A549 treated with dexamethasone at 1 μM for 4 hours (cell line): ENCODE results near the gene OR52A1. TPM values are rescaled to one million over a fixed set of nuclear protein-coding genes. Genes with fewer than 3 reads are reported as not detected.

Experiments used
- total RNA-seq: library from RNA; stranded (reverse); fragments of 200-300 nt; extraction: Qiagen RNA extraction; gene quantifications from 5 replicates; pipeline ENCODE4 v1.2.3, GENCODE V29; 2022

Gene OR52A1
- not detected in 5 replicates for total RNA-seq

DNA sequence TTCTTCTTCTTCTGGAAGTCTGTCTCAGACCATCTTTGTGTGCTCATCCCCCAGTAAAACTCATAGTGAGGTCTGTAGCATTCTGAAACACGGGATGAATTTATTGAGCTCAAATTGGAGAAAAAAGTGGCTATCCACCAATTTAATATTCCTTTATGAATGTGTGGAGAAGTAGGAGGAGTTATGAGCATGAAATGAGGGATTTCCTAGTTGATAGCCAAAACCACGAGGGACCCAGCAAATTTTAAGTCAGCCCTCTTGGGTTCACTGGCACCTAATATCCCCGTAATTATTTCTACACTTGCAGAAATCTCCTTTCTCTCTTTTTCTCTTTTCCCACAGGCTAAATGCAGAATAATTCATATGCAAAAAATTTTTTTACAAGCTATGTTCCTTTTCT lies at the start of gene OR52A1:
OR52A1 (minus strand) TSS at position 101 of the 400 bp plus-strand sequence. CDS start 2,388 bp downstream, outside the sequence.

DNA sequence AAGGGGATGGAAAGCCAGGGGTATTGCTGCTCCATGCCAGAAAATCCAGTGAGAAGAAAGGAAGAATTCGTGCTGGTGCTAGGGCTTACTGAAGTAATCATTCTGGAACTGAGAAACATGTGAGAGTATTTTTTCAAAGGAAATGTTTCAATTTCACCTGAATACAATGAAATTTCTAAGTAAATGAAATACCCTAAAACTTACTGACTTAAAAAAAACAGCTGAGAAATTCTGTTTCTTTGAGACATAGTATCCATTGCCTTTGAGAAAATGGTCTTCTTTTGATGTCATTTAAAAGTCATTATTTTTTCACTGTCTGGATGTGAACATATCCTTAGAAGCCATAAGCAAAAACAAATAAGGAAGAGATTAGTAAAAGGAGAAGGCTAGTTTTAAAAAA lies 46.0 kb upstream of the OR52A1 start, which contains the start of gene OR51V1:
OR51V1 (minus strand) TSS at position 101 of the 400 bp plus-strand sequence; CDS start at position 101, 0 bp downstream.

DNA sequence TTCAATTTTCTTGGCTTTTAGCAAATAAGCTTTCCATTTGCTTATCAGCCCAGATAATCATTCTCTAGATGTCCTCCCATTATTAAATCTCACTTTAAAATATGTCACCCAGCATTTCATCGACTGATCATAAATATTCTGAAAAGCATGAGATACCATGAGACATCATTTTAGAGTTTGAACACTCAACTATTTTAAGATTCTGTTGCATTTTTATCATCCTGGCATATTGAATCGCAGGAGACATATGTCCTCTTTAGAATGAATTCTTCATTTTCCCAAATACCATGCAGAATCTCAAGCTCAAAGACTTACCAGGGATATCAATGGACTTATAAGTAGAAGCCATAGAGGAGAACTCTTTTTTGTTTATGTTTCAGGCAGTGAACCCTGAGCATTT lies 16.6 kb downstream of the OR52A1 start, which contains the start of gene OR52A5:
OR52A5 (minus strand) TSS at position 361 of the 400 bp plus-strand sequence. CDS start 5,714 bp downstream, outside the sequence.

Other genes with a start within 250 kb of the OR52A1 start
- gene OR51G2, start 235.4 kb downstream of the OR52A1 start, total RNA-seq, result not detected in 5 replicates
- not detected in 5 replicates for gene OR51G1, start 230.4 kb downstream of the OR52A1 start, total RNA-seq
- gene OR51A4, start 207.2 kb downstream of the OR52A1 start, total RNA-seq, result not detected in 5 replicates
- not detected in 5 replicates for gene OR51A2, start 199.0 kb downstream of the OR52A1 start, total RNA-seq
- not detected in 5 replicates for gene OR51L1, start 159.9 kb downstream of the OR52A1 start, total RNA-seq
- not detected in 5 replicates for gene OR52J3, start 108.2 kb downstream of the OR52A1 start, total RNA-seq
- not detected in 5 replicates for gene OR52E2, start 95.1 kb downstream of the OR52A1 start, total RNA-seq
- gene OR52E1, start 85.2 kb downstream of the OR52A1 start, total RNA-seq, result not detected in 5 replicates
- not detected in 5 replicates for gene OR52A5, start 16.4 kb downstream of the OR52A1 start, total RNA-seq
- not detected in 5 replicates for gene OR51V1, start 45.9 kb upstream of the OR52A1 start, total RNA-seq
- gene HBB, start 72.3 kb upstream of the OR52A1 start, total RNA-seq, result not detected in 5 replicates
- not detected in 5 replicates for gene HBD, start 79.7 kb upstream of the OR52A1 start, total RNA-seq
- gene HBG1, start 95.1 kb upstream of the OR52A1 start, total RNA-seq, result not detected in 5 replicates
- gene HBG2, start 100.0 kb upstream of the OR52A1 start, total RNA-seq, result not detected in 5 replicates
- gene HBE1, start 115.2 kb upstream of the OR52A1 start, total RNA-seq, result 0.09 to 0.19 TPM (median 0.11 TPM) in 4 of 5 replicates, not detected in the other
- gene OR51B4, start 147.2 kb upstream of the OR52A1 start, total RNA-seq, result not detected in 5 replicates
- not detected in 5 replicates for gene OR51B2, start 169.5 kb upstream of the OR52A1 start, total RNA-seq
- 0.06 TPM in 1 of 5 replicates, not detected in the others for gene OR51B5, start 188.8 kb upstream of the OR52A1 start, total RNA-seq
- gene OR51B6, start 196.8 kb upstream of the OR52A1 start, total RNA-seq, result not detected in 5 replicates
- gene OR51M1, start 229.1 kb upstream of the OR52A1 start, total RNA-seq, result not detected in 5 replicates